ENCODE results near the gene EFNA3. TPM values are rescaled to one million over a fixed set of nuclear protein-coding genes. Genes with fewer than 3 reads are reported as not detected.

EFNA3 gene
- total RNA-seq, 1 donor from 2014 or later, result 9.6 TPM

GRCh38 chr1:155076371-155076770, 2.3 kb upstream of the EFNA3 start:
- no peak overlapping the region for H3K4me3 Mint-ChIP-seq (ENCODE audit: unreplicated experiment)
- H3K27ac Mint-ChIP-seq (ENCODE audit: unreplicated experiment), result no peak overlapping the region
- H3K36me3 Mint-ChIP-seq (ENCODE audit: low read depth, unreplicated experiment), result peaks cover 14% of the 10 kb centered on the region
- no peak for TF ChIP-seq CTCF (IDR thresholded peaks at IDR 0.05; ENCODE audit: unreplicated experiment)
- H3K4me1 Mint-ChIP-seq (ENCODE audit: unreplicated experiment), result peaks cover 33% of the 10 kb centered on the region
- no peak for DNase-seq (ENCODE audit: low spot score)
- peaks cover 28% of the 10 kb centered on the region for H3K27me3 Mint-ChIP-seq (ENCODE audit: unreplicated experiment)
- H3K9me3 Mint-ChIP-seq (ENCODE audit: unreplicated experiment), result no peaks in the 10 kb centered on the region

- no peak for TF ChIP-seq CTCF (IDR thresholded peaks at IDR 0.05; ENCODE audit: unreplicated experiment)
- peak overlapping the region; percentile 49 for H3K4me3 Mint-ChIP-seq (ENCODE audit: unreplicated experiment)
- H3K27me3 Mint-ChIP-seq (ENCODE audit: unreplicated experiment), result peaks cover 28% of the 10 kb centered on the region
These were observed 1.3 kb upstream of the EFNA3 start for GRCh38 chr1:155077346-155077745.

DNA sequence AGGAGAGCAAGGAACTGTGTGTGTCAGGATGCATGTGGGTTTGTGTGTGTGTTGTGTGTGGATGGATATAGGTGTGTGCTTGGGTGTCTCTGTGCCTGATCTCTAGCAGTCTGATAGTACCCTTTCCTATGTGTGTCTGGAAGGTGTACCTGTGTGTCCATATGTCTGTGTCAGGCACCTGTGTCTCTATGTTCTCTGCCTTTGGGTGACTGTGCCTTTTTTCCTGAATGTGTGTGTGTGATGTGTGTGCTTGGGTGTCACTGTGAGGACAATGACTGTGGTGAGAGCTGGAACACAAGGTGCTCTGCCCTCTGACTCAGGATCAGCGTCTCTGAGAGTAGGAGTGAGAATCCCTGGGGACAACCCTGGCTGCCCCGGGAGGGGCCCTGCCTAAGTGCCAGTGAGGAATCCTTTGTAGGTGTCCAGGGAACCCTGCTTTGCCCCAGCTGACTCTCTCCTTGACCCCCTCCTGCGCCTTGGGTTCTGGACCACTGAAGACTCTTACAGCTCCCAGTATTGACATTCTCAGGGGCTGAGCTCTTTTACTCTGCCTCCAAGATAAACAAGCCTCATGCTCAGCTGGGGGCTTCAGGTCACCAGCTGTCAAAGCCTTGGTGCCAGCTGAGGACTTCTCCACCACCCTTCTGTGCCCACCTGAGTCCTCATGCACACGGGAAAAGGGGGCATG, 735 bp upstream of the EFNA3 start:
- Mint-ChIP-seq H3K9me3 (ENCODE audit: unreplicated experiment) (no peaks in the 10 kb centered on the region), H3K4me1 (ENCODE audit: unreplicated experiment) (peaks cover 25% of the 10 kb centered on the region), H3K4me3 (ENCODE audit: unreplicated experiment) (peak overlapping the region; percentile 49), H3K36me3 (ENCODE audit: low read depth, unreplicated experiment) (peaks cover 10% of the 10 kb centered on the region), H3K27ac (ENCODE audit: unreplicated experiment) (no peak overlapping the region), H3K27me3 (ENCODE audit: unreplicated experiment) (peaks cover 31% of the 10 kb centered on the region)
- DNase-seq (ENCODE audit: low spot score), result no peak
- no peak for TF ChIP-seq CTCF (IDR thresholded peaks at IDR 0.05; ENCODE audit: unreplicated experiment)

More at GRCh38 chr1:155077346-155077745, 1.3 kb upstream of the EFNA3 start:
- no peak overlapping the region for H3K27ac Mint-ChIP-seq (ENCODE audit: unreplicated experiment)
- H3K4me1 Mint-ChIP-seq (ENCODE audit: unreplicated experiment), result peaks cover 26% of the 10 kb centered on the region
- no peaks in the 10 kb centered on the region for H3K9me3 Mint-ChIP-seq (ENCODE audit: unreplicated experiment)
- peaks cover 12% of the 10 kb centered on the region for H3K36me3 Mint-ChIP-seq (ENCODE audit: low read depth, unreplicated experiment)
- DNase-seq (ENCODE audit: low spot score), result no peak

DNA sequence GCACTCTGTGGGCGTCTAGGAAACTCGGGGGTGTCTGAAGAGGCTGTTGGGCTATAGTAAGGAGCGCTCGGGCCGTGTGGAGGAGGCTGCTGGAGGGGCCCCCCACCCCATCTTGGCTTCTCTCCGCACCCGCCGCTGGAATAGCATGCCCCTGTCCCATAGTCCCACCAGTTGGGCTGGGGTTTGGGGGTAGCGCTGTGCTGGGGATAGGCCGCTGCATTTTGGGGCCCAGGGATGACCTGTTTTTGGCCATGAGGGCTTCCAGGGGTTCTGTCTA, 511 bp downstream of the EFNA3 start:
- Mint-ChIP-seq H3K27ac (ENCODE audit: unreplicated experiment) (no peak overlapping the region), H3K36me3 (ENCODE audit: low read depth, unreplicated experiment) (peaks cover 9% of the 10 kb centered on the region), H3K4me3 (ENCODE audit: unreplicated experiment) (peak overlapping the region; percentile 87), H3K27me3 (ENCODE audit: unreplicated experiment) (peaks cover 35% of the 10 kb centered on the region), H3K9me3 (ENCODE audit: unreplicated experiment) (no peaks in the 10 kb centered on the region), H3K4me1 (ENCODE audit: unreplicated experiment) (peaks cover 24% of the 10 kb centered on the region)
- TF ChIP-seq CTCF (IDR thresholded peaks at IDR 0.05; ENCODE audit: unreplicated experiment), result no peak
- DNase-seq (ENCODE audit: low spot score), result no peak

- Mint-ChIP-seq H3K4me1 (ENCODE audit: unreplicated experiment) (peaks cover 27% of the 10 kb centered on the region), H3K27me3 (ENCODE audit: unreplicated experiment) (peaks cover 39% of the 10 kb centered on the region), H3K4me3 (ENCODE audit: unreplicated experiment) (peak overlapping the region; percentile 87), H3K9me3 (ENCODE audit: unreplicated experiment) (no peaks in the 10 kb centered on the region), H3K27ac (ENCODE audit: unreplicated experiment) (no peak overlapping the region), H3K36me3 (ENCODE audit: low read depth, unreplicated experiment) (peaks cover 9% of the 10 kb centered on the region)
- TF ChIP-seq CTCF (IDR thresholded peaks at IDR 0.05; ENCODE audit: unreplicated experiment), result no peak
- no peak for DNase-seq (ENCODE audit: low spot score)
These were observed 1.1 kb downstream of the EFNA3 start for GRCh38 chr1:155079487-155080311.
